ENCODE data around the gene SYCP2. TPM values are rescaled to one million over a fixed set of nuclear protein-coding genes. Genes with fewer than 3 reads are reported as not detected.

Gene SYCP2
- total RNA-seq, 1 experiment from 2014 or later: 0.35 TPM

Small RNA genes lying within 50 kb of the gene (small RNA-seq; reads per million reads assigned to genes)
- gene RNU7-141P: not detected

Other genes starting within 250 kb of the SYCP2 start
- gene PPP1R3D, start 6.7 kb upstream of the SYCP2 start, total RNA-seq (2014; rRNA removed; shearing (Covaris generic)): 2.5 and 3.9 TPM in 2 replicates
- gene FAM217B, start 6.8 kb upstream of the SYCP2 start, total RNA-seq (2014; rRNA removed; shearing (Covaris generic)): 4.5 and 11.9 TPM in 2 replicates
- 0.64 TPM in 1 of 2 replicates, not detected in the other for gene CDH26, start 24.8 kb upstream of the SYCP2 start, total RNA-seq (2014; rRNA removed; shearing (Covaris generic))

Measured in HT1080 (cell line).